GM12865 (cell line): ENCODE results near the gene GSC2.
A peak's percentile ranks its signal among the peaks of the same experiment; 100 is the strongest.

Source experiments
- DNase-seq: peaks from one replicate; pipeline ENCODE4 v3.0.0; 2010; ENCODE audit warnings: low read depth
- H3K4me3 ChIP-seq: 2 replicates; pipeline ENCODE4 v1.5.1; 2011; ENCODE audit warnings: mild to moderate bottlenecking, low read depth, low read length, control low read depth
- TF ChIP-seq, protein P1 (sequence below): IDR thresholded peaks from 2 replicates; pipeline ENCODE4 v1.5.1; 2011; ENCODE audit warnings: low read length, control low read depth, low read depth, inconsistent platforms; ENCODE audit not compliant: insufficient read depth; ENCODE audit errors: missing control alignments

GSC2 gene

DNA sequence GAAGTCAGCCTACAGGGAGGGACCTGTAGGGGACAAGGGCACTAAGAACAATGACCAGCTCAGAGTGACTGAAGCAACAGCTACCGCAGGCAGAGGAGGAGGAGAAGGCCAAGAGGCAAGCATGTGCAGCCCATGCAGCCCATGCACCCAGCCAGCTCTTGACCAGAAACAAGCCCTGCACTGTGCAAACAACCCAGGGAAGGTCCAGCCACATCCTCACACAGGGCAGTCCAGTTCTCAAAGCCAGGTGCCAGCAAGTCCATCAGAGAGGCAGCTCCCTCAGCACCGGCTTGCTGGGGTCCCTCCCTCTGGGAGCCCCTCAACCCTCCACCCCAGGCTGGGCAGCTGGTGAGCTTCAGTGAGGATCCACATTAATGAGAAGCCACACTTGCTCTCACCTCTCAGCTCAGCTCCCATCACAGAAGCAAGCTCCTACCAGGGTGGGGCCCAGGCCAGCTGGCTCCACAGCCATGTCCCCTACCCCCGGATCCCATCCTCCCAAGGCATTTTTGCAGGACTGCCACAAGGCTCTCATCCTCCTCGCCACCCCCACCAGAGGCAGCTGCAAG is 35.0 kb downstream of the GSC2 start:
- TF ChIP-seq, protein P1, sequence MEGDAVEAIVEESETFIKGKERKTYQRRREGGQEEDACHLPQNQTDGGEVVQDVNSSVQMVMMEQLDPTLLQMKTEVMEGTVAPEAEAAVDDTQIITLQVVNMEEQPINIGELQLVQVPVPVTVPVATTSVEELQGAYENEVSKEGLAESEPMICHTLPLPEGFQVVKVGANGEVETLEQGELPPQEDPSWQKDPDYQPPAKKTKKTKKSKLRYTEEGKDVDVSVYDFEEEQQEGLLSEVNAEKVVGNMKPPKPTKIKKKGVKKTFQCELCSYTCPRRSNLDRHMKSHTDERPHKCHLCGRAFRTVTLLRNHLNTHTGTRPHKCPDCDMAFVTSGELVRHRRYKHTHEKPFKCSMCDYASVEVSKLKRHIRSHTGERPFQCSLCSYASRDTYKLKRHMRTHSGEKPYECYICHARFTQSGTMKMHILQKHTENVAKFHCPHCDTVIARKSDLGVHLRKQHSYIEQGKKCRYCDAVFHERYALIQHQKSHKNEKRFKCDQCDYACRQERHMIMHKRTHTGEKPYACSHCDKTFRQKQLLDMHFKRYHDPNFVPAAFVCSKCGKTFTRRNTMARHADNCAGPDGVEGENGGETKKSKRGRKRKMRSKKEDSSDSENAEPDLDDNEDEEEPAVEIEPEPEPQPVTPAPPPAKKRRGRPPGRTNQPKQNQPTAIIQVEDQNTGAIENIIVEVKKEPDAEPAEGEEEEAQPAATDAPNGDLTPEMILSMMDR = no peak

GRCh38 chr22:19113429-19113828 is 36.7 kb downstream of the GSC2 start:
- H3K4me3 ChIP-seq = no peak overlapping the region
- DNase-seq = no peak
- TF ChIP-seq, protein P1 = no peak

More for the DNA sequence above, 35.0 kb downstream of the GSC2 start:
- H3K4me3 ChIP-seq = no peak overlapping the region
- no peak for DNase-seq

GRCh38 chr22:19111584-19111983 is 38.5 kb downstream of the GSC2 start:
- TF ChIP-seq, protein P1 = no peak
- no peak for DNase-seq
- no peak overlapping the region for H3K4me3 ChIP-seq

DNA sequence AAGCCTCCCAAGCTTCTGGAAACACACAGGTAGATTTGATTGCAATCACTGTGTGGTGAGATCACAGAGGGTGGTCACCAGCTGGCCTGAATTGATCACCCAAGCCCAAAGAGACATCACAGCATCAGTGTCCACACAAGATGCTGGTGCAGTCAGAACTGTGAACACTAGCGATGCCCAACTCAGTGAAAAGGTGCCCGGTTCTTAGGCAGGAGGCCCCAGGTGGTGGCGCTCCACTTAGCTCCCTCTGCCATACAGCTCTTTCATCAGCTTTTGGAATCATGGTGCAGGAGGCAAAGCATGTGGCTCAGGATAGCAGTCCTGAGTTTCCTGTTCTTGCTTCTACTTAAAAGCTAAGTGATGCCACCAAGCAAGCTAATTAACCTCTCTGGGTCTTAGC is 39.0 kb downstream of the GSC2 start:
- no peak overlapping the region for H3K4me3 ChIP-seq
- DNase-seq = no peak

DNA sequence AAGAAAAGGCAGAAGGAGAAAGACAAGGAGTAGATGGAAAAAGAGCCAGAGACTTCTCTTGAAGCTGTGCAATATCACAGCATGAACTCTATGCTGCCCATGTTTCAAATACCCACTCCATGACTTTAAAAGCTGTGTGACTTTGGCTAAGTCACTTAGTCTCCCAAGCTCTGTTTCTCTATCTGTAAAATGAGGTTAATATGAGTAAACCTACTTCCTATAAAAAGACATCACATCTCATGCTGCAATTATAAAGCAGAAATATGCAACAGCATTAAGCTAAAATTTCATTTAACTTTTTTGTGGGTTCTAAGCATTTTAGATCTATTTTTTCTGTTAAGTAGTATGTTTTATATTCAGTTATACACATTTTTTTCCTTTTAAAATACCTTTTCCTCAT is 39.4 kb downstream of the GSC2 start:
- DNase-seq = no peak
- TF ChIP-seq, protein P1 = no peak
- H3K4me3 ChIP-seq = no peak overlapping the region

More for the DNA sequence above, 39.0 kb downstream of the GSC2 start:
- TF ChIP-seq, protein P1 = no peak

DNA sequence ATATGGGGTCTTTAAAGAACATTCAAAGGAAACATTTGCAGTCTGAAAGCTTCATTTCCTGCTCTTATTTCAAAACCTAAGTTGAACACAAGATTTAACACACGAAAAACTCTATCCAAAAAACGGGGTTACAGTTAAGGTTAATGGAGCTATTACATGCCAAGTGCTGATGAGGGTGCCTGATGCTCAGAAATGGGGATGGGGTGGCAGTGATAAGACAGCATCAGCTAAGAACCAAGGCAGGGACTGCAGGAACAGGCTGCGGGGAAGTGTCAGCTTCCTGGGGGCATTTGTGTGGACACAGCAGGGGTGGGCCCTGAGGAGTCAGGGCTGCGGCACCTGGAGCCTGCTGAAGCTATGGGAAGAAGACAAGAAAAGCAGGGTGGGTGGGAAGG is 40.0 kb downstream of the GSC2 start:
- H3K4me3 ChIP-seq = peak overlapping the region; percentile 3; the same call in 1 of the 2 replicates
- TF ChIP-seq, protein P1 = no peak
- DNase-seq = no peak
